B cell (primary cell): ENCODE measurements around the gene SEMA4D. TPM values are rescaled to one million over a fixed set of nuclear protein-coding genes. Genes with fewer than 3 reads are reported as not detected.

Experiments used
- ATAC-seq: fragments of 200-7000 bp; cut with Tn5 transposase; one replicate; pipeline ENCODE4 v1.10.0; 2021; ENCODE audit warnings: low read depth, mild to moderate bottlenecking, moderate number of reproducible peaks, moderate library complexity
- CTCF ChIA-PET: fragments of 350-600 bp; sonication (Branson Sonifier 250); formaldehyde crosslinking; loops from one replicate; lab custom pipeline; 2021; ENCODE audit warnings: antibody characterized with exemption, inconsistent platforms; lab: Charles Lee
- POLR2A ChIA-PET: fragments of 350-600 bp; sonication (Branson Sonifier 250); formaldehyde crosslinking; loops from one replicate; lab custom pipeline; 2021; ENCODE audit warnings: antibody characterized with exemption; lab: Charles Lee
- DNase-seq: peaks from one replicate; pipeline ENCODE4 v3.0.0; 2013
- H2AFZ ChIP-seq: 2 replicates; pipeline ENCODE4 v1.6.1; 2012; ENCODE audit warnings: mild to moderate bottlenecking, low read depth, low read length; ENCODE audit not compliant: insufficient read depth, poor library complexity, severe bottlenecking
- H3K27ac ChIP-seq, 2 donors: 1 replicate in 1 of 2; 2 replicates in 1 of 2; pipeline ENCODE4 v1.5.1; 2012 to 2013; ENCODE audit warnings: low read length in 2 of 2, mild to moderate bottlenecking in 2 of 2, moderate library complexity in 1 of 2
- H3K27me3 ChIP-seq, 4 experiments: fragments of 200-600 bp in 1 of 4; sonication (generic) in 1 of 4; replicated peaks in 1 of 4; 1 replicate in 2 of 4; 2 replicates in 2 of 4; pipeline versions ENCODE4 v1.6.1 to v1.7.0; 2013 to 2016; ENCODE audit warnings: low read length in 3 of 4, mild to moderate bottlenecking in 2 of 4, mixed read lengths in 1 of 4, moderate library complexity in 1 of 4; ENCODE audit not compliant: insufficient read depth in 4 of 4, control insufficient read depth in 3 of 4; ENCODE audit errors: control extremely low read depth in 1 of 4
- H3K36me3 ChIP-seq, 2 experiments: replicated peaks in 1 of 2; 1 replicate in 1 of 2; 2 replicates in 1 of 2; pipeline versions ENCODE4 v1.6.1 to v1.7.1; 2013; ENCODE audit warnings: low read length in 1 of 2; ENCODE audit not compliant: insufficient read depth in 2 of 2, control insufficient read depth in 1 of 2; ENCODE audit errors: control extremely low read depth in 1 of 2, extremely low read depth in 1 of 2
- H3K4me1 ChIP-seq, 2 donors: fragments of 200-600 bp in 1 of 2; sonication (generic) in 1 of 2; 1 replicate in 1 of 2; 2 replicates in 1 of 2; pipeline versions ENCODE4 v1.5.1 to v1.6.1; 2013 to 2017; ENCODE audit warnings: low read length in 2 of 2; ENCODE audit not compliant: control insufficient read depth in 2 of 2, insufficient read depth in 2 of 2
- H3K4me2 ChIP-seq: replicated peaks from 2 replicates; pipeline ENCODE3; 2012; ENCODE audit warnings: mild to moderate bottlenecking, low read depth, low read length; ENCODE audit not compliant: poor library complexity, severe bottlenecking
- H3K4me3 ChIP-seq, 5 experiments: fragments of 200-600 bp in 1 of 5; sonication (generic) in 1 of 5; 1 replicate in 3 of 5; 2 replicates in 2 of 5; pipeline versions ENCODE4 v1.5.1 to v1.7.0; 2011 to 2016; ENCODE audit warnings: low read length in 4 of 5, mild to moderate bottlenecking in 4 of 5, low read depth in 2 of 5, control low read depth in 1 of 5, moderate library complexity in 1 of 5; ENCODE audit not compliant: insufficient read depth in 1 of 5; ENCODE audit errors: control extremely low read depth in 1 of 5, extremely low read depth in 1 of 5
- H3K79me2 ChIP-seq: fragments of 200-600 bp; sonication (generic); one replicate; pipeline ENCODE4 v1.6.0; 2016; ENCODE audit warnings: low read length; ENCODE audit not compliant: control insufficient read depth, insufficient read depth
- H3K9ac ChIP-seq: fragments of 200-600 bp; sonication (generic); 2 replicates; pipeline ENCODE4 v1.6.1; 2017; ENCODE audit warnings: mild to moderate bottlenecking, low read length, moderate library complexity
- H3K9me3 ChIP-seq, 3 donors: one replicate each; pipeline versions ENCODE4 v1.6.1 to v1.7.1; 2013; ENCODE audit warnings: low read length in 2 of 3; ENCODE audit not compliant: control insufficient read depth in 2 of 3, insufficient read depth in 1 of 3; ENCODE audit errors: control extremely low read depth in 1 of 3
- H4K20me1 ChIP-seq: 2 replicates; pipeline ENCODE4 v1.6.0; 2012; ENCODE audit warnings: mild to moderate bottlenecking, low read length; ENCODE audit not compliant: insufficient read depth, control insufficient read depth, poor library complexity, severe bottlenecking
- H3K27ac Mint-ChIP-seq: one replicate; pipeline ENCODE4 v1.8.0; 2021; ENCODE audit warnings: mixed read lengths
- H3K27me3 Mint-ChIP-seq: one replicate; pipeline ENCODE4 v1.8.0; 2021; ENCODE audit warnings: mixed read lengths
- H3K4me1 Mint-ChIP-seq: one replicate; pipeline ENCODE4 v1.8.0; 2021; ENCODE audit warnings: mixed read lengths
- H3K4me3 Mint-ChIP-seq: one replicate; pipeline ENCODE4 v1.8.0; 2021; ENCODE audit warnings: mixed read lengths
- H3K9me3 Mint-ChIP-seq: one replicate; pipeline ENCODE4 v1.8.0; 2022; ENCODE audit warnings: mixed read lengths; ENCODE audit not compliant: insufficient read depth
- CTCF ChIP-seq: fragments of 200-600 bp; IDR thresholded peaks from one replicate; pipeline ENCODE4 v1.8.0; 2022; ENCODE audit warnings: antibody characterized with exemption, mild to moderate bottlenecking
- EZH2 ChIP-seq: IDR thresholded peaks from 2 replicates; pipeline ENCODE4 v1.6.1; 2012; ENCODE audit warnings: borderline replicate concordance, low read depth, mild to moderate bottlenecking, moderate library complexity, low read length; ENCODE audit not compliant: insufficient read depth, poor library complexity, severe bottlenecking
- WGBS: methylation state at CpG from one replicate; pipeline ENCODE4 v1.1.5; 2013; ENCODE audit warnings: missing lambda C conversion rate; ENCODE audit not compliant: insufficient coverage; 5-methylcytosine and 5-hydroxymethylcytosine counted together
- intact Hi-C: fragments of 100-400 bp; cut with micrococcal nuclease; formaldehyde crosslinking; loops from one replicate; pipeline ENCODE4 v1.10.0; 2022
- polyA plus RNA-seq: library from polyadenylated mRNA; depleted of rRNA; stranded (reverse); fragments of >200 nt; gene quantifications from 2 replicates; pipeline ENCODE4 v1.2.3, GENCODE V29; 2012
- total RNA-seq, 2 donors: library from RNA; stranded (reverse); fragments of 120-200 nt in 1 of 2; gene quantifications; 1 replicate in 1 of 2; 2 replicates in 1 of 2; pipeline versions ENCODE4 v1.2.3 to v1.2.4, GENCODE V29; 2013 to 2022

The SEMA4D gene
- total and polyA plus RNA-seq, 2 donors (not counting 1 experiment from before 2014, with no cell fraction given): 53.6 to 231 TPM

GRCh38 chr9:89328064-89328463 lies 169.8 kb downstream of the SEMA4D start:
- peaks cover 13% of the 10 kb centered on the region for H3K4me1 Mint-ChIP-seq
- H3K9ac ChIP-seq: no peak overlapping the region
- no peaks in the 10 kb centered on the region for H3K9me3 ChIP-seq
- DNase-seq (no peak), ATAC-seq (no peak)
- intact Hi-C loops: no loop called here
- H3K4me3 ChIP-seq: no peak overlapping the region
- H3K4me2 ChIP-seq: no peak overlapping the region
- ChIA-PET POLR2A (no interaction called here), CTCF (no interaction called here)
- H3K27ac Mint-ChIP-seq: no peak overlapping the region
- peaks cover 56% of the 10 kb centered on the region for H4K20me1 ChIP-seq
- peaks cover 52% of the 10 kb centered on the region for H3K79me2 ChIP-seq
- TF ChIP-seq EZH2 (no peak), CTCF (no peak)
- H3K4me1 ChIP-seq: no peaks in the 10 kb centered on the region
- no peaks in the 10 kb centered on the region for H3K9me3 Mint-ChIP-seq
- H3K4me3 Mint-ChIP-seq: no peak overlapping the region
- no peaks in the 10 kb centered on the region for H3K27me3 ChIP-seq
- H3K27ac ChIP-seq: no peak overlapping the region
- H3K36me3 ChIP-seq: peaks cover 11 to 69% of the 10 kb centered on the region in 2 experiments
- H2AFZ ChIP-seq: no peak overlapping the region
- H3K27me3 Mint-ChIP-seq: no peaks in the 10 kb centered on the region
- 100% methylated on average over 3 of the region's 8 CpGs for WGBS

GRCh38 chr9:89325733-89326132 lies 172.2 kb downstream of the SEMA4D start:
- CTCF ChIA-PET: interaction anchor here (0.9 to 1.9 kb wide), 3 partner anchors 92 to 272 kb away, joined by 3 to 9 read pairs (median 4); no protein-coding TSS in a partner anchor
- POLR2A ChIA-PET: no interaction called here

More at GRCh38 chr9:89325733-89326132, 172.2 kb downstream of the SEMA4D start:
- H3K9ac ChIP-seq: no peak overlapping the region
- no peak overlapping the region for H2AFZ ChIP-seq
- peaks cover 74% of the 10 kb centered on the region for H3K79me2 ChIP-seq
- WGBS: 80% methylated on average over 1 of the region's 3 CpGs
- DNase-seq: no peak
- no peaks in the 10 kb centered on the region for H3K9me3 ChIP-seq
- H3K27ac Mint-ChIP-seq: no peak overlapping the region
- intact Hi-C loops: no loop called here
- no peaks in the 10 kb centered on the region for H3K4me1 ChIP-seq
- no peak for ATAC-seq
- peaks cover 9 to 59% of the 10 kb centered on the region in 2 experiments for H3K36me3 ChIP-seq
- peaks cover 53% of the 10 kb centered on the region for H4K20me1 ChIP-seq
- peaks cover 32% of the 10 kb centered on the region for H3K4me1 Mint-ChIP-seq
- no peaks in the 10 kb centered on the region for H3K9me3 Mint-ChIP-seq
- H3K27me3 ChIP-seq: no peaks in the 10 kb centered on the region
- no peak overlapping the region for H3K4me3 ChIP-seq
- TF ChIP-seq EZH2 (no peak), CTCF (no peak)
- no peaks in the 10 kb centered on the region for H3K27me3 Mint-ChIP-seq
- no peak overlapping the region for H3K4me3 Mint-ChIP-seq
- no peak overlapping the region for H3K27ac ChIP-seq
- H3K4me2 ChIP-seq: no peak overlapping the region
